H1 (cell line): ENCODE measurements around the gene RHBDD2. TPM values are rescaled to one million over a fixed set of nuclear protein-coding genes. Genes with fewer than 3 reads are reported as not detected.

Experiments used
- microRNA-seq, 2 experiments: library from miRNA; unstranded; fragments of <30 nt; microRNA quantifications; one replicate each; pipeline versions ENCODE4 to v1.2.0, GENCODE V29; 2016 to 2020; ENCODE audit warnings: borderline microRNAs expressed in 2 of 2, borderline number of aligned reads in 2 of 2, borderline replicate concordance in 1 of 2
- polyA plus RNA-seq, 7 experiments: library from polyadenylated mRNA; depleted of rRNA in 3 of 7; stranded (reverse) in 5 of 7; unstranded in 2 of 7; fragments of >200 nt in 5 of 7; fragments of 200-250 nt in 2 of 7; gene quantifications; 1 replicate in 5 of 7; 2 replicates in 1 of 7; 4 replicates in 1 of 7; pipeline versions ENCODE4 v1.2.1 to v1.2.3, GENCODE V29; 2011 to 2013; ENCODE audit warnings: missing spikeins in 2 of 7, mixed read lengths in 2 of 7
- total RNA-seq: library from RNA; stranded (reverse); fragmentation: NEBNext Ultra II Directional; extraction: Animal tissue kit (Norgen Biotek cat#: 25700); gene quantifications from 2 replicates; pipeline ENCODE4 v1.2.1, GENCODE V29; 2021

RHBDD2 gene
- total and polyA plus RNA-seq, 2 of the 8 experiments (the other 6 are each of a cell fraction or from before 2014, with no cell fraction given) = 28.3 to 65.5 TPM

Small RNA genes lying within 50 kb of the gene (microRNA-seq; reads per million reads assigned to microRNA genes)
- gene MIR4651 = 0 to 0.20 reads per million in 2 experiments

Other genes starting within 250 kb of the RHBDD2 start
- 93.0 and 108 TPM in 2 replicates for gene HIP1, start 140.1 kb upstream of the RHBDD2 start, total RNA-seq
- gene HIP1, start 140.1 kb upstream of the RHBDD2 start, polyA plus RNA-seq (2011; rRNA removed) = 49.8 and 51.8 TPM in 2 replicates
- gene CCL26, start 106.8 kb upstream of the RHBDD2 start, total RNA-seq = 14.8 and 14.9 TPM in 2 replicates
- 5.4 and 8.7 TPM in 2 replicates for gene CCL26, start 106.8 kb upstream of the RHBDD2 start, polyA plus RNA-seq (2011; rRNA removed)
- not detected in 2 replicates for gene CCL24, start 65.2 kb upstream of the RHBDD2 start, total RNA-seq
- not detected in 2 replicates for gene CCL24, start 65.2 kb upstream of the RHBDD2 start, polyA plus RNA-seq (2011; rRNA removed)
- gene POR, start 36.1 kb downstream of the RHBDD2 start, total RNA-seq = 127 and 144 TPM in 2 replicates
- 98.7 and 213 TPM in 2 replicates for gene POR, start 36.1 kb downstream of the RHBDD2 start, polyA plus RNA-seq (2011; rRNA removed)
- 15.6 and 21.2 TPM in 2 replicates for gene TMEM120A, start 115.6 kb downstream of the RHBDD2 start, total RNA-seq
- 48.8 and 49.9 TPM in 2 replicates for gene TMEM120A, start 115.6 kb downstream of the RHBDD2 start, polyA plus RNA-seq (2011; rRNA removed)
- 26.4 and 32.3 TPM in 2 replicates for gene STYXL1, start 169.0 kb downstream of the RHBDD2 start, total RNA-seq
- gene STYXL1, start 169.0 kb downstream of the RHBDD2 start, polyA plus RNA-seq (2011; rRNA removed) = 53.2 and 53.9 TPM in 2 replicates
- 254 TPM in 2 replicates for gene MDH2, start 169.1 kb downstream of the RHBDD2 start, total RNA-seq
- 203 and 258 TPM in 2 replicates for gene MDH2, start 169.1 kb downstream of the RHBDD2 start, polyA plus RNA-seq (2011; rRNA removed)